Effector memory CD8-positive, alpha-beta T cell (primary cell): Measurements from ENCODE around the gene ATRN.

Source experiments
- ATAC-seq: fragments of 150-1000 bp; cut with Tn5 transposase; replicated peaks from 2 replicates; pipeline ENCODE4 v1.10.0; 2021; ENCODE audit warnings: mild to moderate bottlenecking, moderate library complexity
- DNase-seq, 3 experiments: peaks; one replicate each; pipeline ENCODE4 v3.0.0; 2021
- H3K27ac Mint-ChIP-seq, 2 donors: one replicate each; pipeline ENCODE4 v1.8.0; 2022; ENCODE audit warnings: mild to moderate bottlenecking in 2 of 2, mixed read lengths in 2 of 2, moderate library complexity in 2 of 2
- H3K27me3 Mint-ChIP-seq, 2 donors: one replicate each; pipeline ENCODE4 v1.8.0; 2022; ENCODE audit warnings: mixed read lengths in 2 of 2
- H3K36me3 Mint-ChIP-seq: one replicate; pipeline ENCODE4 v1.8.0; 2022; ENCODE audit warnings: mild to moderate bottlenecking, moderate library complexity, mixed read lengths; ENCODE audit not compliant: insufficient read depth
- H3K4me1 Mint-ChIP-seq, 2 donors: one replicate each; pipeline ENCODE4 v1.8.0; 2022; ENCODE audit warnings: low read depth in 2 of 2, mixed read lengths in 2 of 2
- H3K4me3 Mint-ChIP-seq, 2 donors: one replicate each; pipeline ENCODE4 v1.8.0; 2022; ENCODE audit warnings: mild to moderate bottlenecking in 2 of 2, mixed read lengths in 2 of 2, moderate library complexity in 2 of 2
- H3K9me3 Mint-ChIP-seq, 2 donors: one replicate each; pipeline ENCODE4 v1.8.0; 2022; ENCODE audit warnings: mixed read lengths in 2 of 2

ATRN gene

DNA sequence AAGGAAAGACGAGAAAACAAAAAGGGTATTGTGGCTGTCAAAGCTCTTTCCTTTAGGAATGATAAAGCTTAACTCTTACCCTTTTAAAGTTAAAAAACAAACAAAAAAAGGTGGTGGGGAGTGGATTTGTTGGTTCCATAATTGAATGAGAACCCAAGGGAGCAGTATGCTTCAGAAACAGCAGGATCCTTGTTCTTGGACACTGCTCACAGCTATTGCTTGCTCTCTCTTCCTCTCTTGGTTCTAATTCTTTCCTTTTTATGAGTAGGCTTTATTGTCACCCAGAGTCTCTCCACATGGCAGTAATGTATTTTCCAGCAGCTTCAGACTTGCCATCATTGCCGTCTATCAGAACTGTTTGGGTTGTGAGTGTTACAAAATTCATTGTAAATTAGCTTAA is 18.7 kb upstream of the ATRN start:
- H3K4me1 Mint-ChIP-seq, result no peaks in the 10 kb centered on the region
- no peaks in the 10 kb centered on the region for H3K36me3 Mint-ChIP-seq
- no peaks in the 10 kb centered on the region for H3K9me3 Mint-ChIP-seq
- no peak overlapping the region for H3K4me3 Mint-ChIP-seq
- no peak for DNase-seq
- H3K27ac Mint-ChIP-seq, result no peak overlapping the region
- no peak for ATAC-seq
- H3K27me3 Mint-ChIP-seq, result peaks cover 5 to 26% of the 10 kb centered on the region in 2 donors

DNA sequence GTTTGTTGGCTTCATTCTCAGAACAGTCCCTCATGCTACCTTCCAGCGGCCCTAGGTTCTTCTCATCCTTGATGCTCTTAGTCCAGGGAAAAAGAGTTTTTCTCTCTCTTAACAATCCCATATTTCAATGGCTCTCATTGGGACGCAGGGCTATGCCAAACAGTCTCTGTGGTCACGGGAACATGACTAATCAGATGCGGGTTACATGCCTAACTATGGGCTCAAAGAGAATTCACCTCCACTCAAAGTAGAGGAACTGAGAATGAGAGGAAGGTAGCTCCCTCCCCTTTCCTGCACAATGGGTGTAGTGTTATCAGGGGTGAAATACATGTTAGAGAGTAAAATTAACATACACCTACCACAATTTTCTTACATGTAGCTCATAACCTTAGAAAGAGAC is 18.1 kb upstream of the ATRN start:
- H3K4me3 Mint-ChIP-seq, result no peak overlapping the region
- no peaks in the 10 kb centered on the region for H3K4me1 Mint-ChIP-seq
- no peaks in the 10 kb centered on the region for H3K9me3 Mint-ChIP-seq
- no peaks in the 10 kb centered on the region for H3K36me3 Mint-ChIP-seq
- no peak overlapping the region for H3K27ac Mint-ChIP-seq
- peaks cover 5 to 32% of the 10 kb centered on the region in 2 donors for H3K27me3 Mint-ChIP-seq
- no peak for DNase-seq
- no peak for ATAC-seq

DNA sequence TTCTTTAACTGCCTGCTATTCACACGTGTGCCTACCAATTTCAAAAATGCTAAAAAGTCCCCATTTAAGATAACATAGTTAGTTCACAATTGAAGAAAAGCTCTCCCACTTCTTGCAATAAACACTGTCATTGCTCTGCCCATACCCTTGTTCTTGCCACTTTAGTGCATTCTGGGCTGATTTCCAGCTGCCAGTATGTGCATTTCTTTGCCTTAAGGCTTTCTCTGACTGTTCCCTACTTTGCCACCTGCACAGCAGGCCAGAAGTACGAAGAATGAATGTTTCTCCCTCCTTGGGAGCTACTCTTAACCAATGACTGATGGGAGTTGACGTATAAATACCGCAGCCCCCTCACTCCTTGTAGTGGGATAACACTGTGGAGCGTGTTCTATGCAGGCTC is 16.0 kb upstream of the ATRN start:
- H3K4me1 Mint-ChIP-seq, result no peaks in the 10 kb centered on the region
- DNase-seq (no peak), ATAC-seq (no peak)
- H3K4me3 Mint-ChIP-seq, result no peak overlapping the region
- peaks cover 5 to 41% of the 10 kb centered on the region in 2 donors for H3K27me3 Mint-ChIP-seq
- no peaks in the 10 kb centered on the region for H3K36me3 Mint-ChIP-seq
- H3K27ac Mint-ChIP-seq, result no peak overlapping the region
- H3K9me3 Mint-ChIP-seq, result no peaks in the 10 kb centered on the region

DNA sequence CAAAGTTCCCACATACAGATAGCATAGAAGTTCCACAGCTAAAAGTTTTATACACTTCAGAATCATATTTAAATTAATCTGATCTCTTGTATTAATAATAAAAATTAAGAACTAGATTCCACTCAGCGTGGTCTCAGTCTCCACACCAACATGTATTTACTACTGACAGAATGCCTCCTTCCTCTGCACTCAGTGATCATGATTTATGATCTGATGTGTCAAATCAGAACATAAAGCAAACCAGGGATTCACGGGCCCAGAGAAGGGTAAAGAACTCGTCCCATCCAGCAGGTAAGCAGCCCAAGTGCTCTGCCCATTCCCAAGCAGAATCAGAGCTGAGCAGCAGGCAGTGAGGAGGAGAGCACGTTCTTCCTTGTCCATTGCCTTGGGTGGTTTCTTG is 14.2 kb upstream of the ATRN start:
- H3K4me3 Mint-ChIP-seq, result no peak overlapping the region
- H3K27ac Mint-ChIP-seq, result no peak overlapping the region
- no peaks in the 10 kb centered on the region for H3K9me3 Mint-ChIP-seq
- H3K4me1 Mint-ChIP-seq, result no peaks in the 10 kb centered on the region
- H3K27me3 Mint-ChIP-seq, result peaks cover 5 to 42% of the 10 kb centered on the region in 2 donors
- no peaks in the 10 kb centered on the region for H3K36me3 Mint-ChIP-seq
- no peak for DNase-seq
- no peak for ATAC-seq

DNA sequence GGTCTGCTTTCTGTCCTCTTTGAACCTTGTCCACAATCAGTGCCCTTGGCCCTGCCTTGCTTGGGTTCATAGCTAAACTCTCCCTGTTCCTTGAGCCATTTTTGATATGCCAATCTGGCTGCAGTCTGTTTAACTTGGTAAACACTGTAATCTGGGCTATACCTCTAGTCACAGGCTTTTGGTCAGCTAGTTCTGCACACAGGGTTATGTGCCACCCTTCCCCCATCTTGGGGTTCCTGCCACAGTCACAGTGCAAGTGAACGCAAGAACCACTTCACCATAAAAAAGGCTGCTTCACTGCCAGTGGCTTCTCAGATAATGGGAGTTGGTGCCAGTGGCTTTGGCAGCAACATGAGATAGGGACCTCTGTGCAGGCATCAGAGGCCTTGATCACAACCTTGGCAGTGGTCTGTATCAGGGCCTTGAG is 10.9 kb upstream of the ATRN start:
- H3K27ac Mint-ChIP-seq, result no peak overlapping the region
- H3K36me3 Mint-ChIP-seq, result no peaks in the 10 kb centered on the region

GRCh38 chr20:3461211-3461771 is 9.5 kb upstream of the ATRN start:
- peaks cover 19 to 47% of the 10 kb centered on the region in 2 donors for H3K27me3 Mint-ChIP-seq
- H3K9me3 Mint-ChIP-seq, result no peaks in the 10 kb centered on the region
- H3K36me3 Mint-ChIP-seq, result no peaks in the 10 kb centered on the region
- ATAC-seq (no peak), DNase-seq (no peak)
- no peaks in the 10 kb centered on the region for H3K4me1 Mint-ChIP-seq
- H3K4me3 Mint-ChIP-seq, result no peak overlapping the region
- no peak overlapping the region for H3K27ac Mint-ChIP-seq

More for the DNA sequence above, 10.9 kb upstream of the ATRN start:
- ATAC-seq (no peak), DNase-seq (no peak)
- no peaks in the 10 kb centered on the region for H3K9me3 Mint-ChIP-seq
- no peak overlapping the region for H3K4me3 Mint-ChIP-seq
- H3K27me3 Mint-ChIP-seq, result peaks cover 8 to 39% of the 10 kb centered on the region in 2 donors
- no peaks in the 10 kb centered on the region for H3K4me1 Mint-ChIP-seq

GRCh38 chr20:3461911-3462677 is 8.7 kb upstream of the ATRN start:
- Mint-ChIP-seq H3K36me3 (no peaks in the 10 kb centered on the region), H3K9me3 (no peaks in the 10 kb centered on the region), H3K27me3 (peaks cover 20 to 51% of the 10 kb centered on the region in 2 donors), H3K4me1 (no peaks in the 10 kb centered on the region), H3K4me3 (no peak overlapping the region), H3K27ac (no peak overlapping the region)
- ATAC-seq, result no peak
- DNase-seq, result no peak

DNA sequence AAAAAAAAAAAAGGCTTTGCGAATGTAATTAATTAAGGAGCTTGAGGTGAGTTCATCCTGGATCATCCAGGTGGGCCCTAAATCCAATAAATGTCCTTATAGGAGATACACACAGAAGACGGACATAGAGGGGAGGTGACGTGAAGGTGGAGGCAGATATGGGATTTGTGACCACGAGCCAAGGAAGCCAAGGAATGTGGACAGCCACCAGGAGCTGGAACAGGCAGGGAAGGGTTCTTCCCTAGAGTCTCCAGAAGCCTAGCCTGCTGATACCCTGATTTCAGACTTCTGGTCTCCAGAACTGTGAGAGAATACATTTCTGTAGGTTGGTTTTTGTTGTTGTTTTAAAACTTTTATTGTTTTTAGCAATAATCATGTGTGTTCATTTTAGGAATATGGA is 6.7 kb upstream of the ATRN start:
- Mint-ChIP-seq H3K27me3 (peaks cover 20 to 31% of the 10 kb centered on the region in 2 donors), H3K4me1 (no peaks in the 10 kb centered on the region), H3K4me3 (no peak overlapping the region), H3K9me3 (no peaks in the 10 kb centered on the region), H3K36me3 (no peaks in the 10 kb centered on the region), H3K27ac (no peak overlapping the region)
- no peak for DNase-seq
- ATAC-seq, result no peak

GRCh38 chr20:3465301-3465700 is 5.5 kb upstream of the ATRN start:
- Mint-ChIP-seq H3K9me3 (no peaks in the 10 kb centered on the region), H3K4me3 (no peak overlapping the region), H3K36me3 (peaks cover under 1% of the 10 kb centered on the region), H3K4me1 (peaks cover under 1% of the 10 kb centered on the region in 2 donors), H3K27ac (no peak overlapping the region), H3K27me3 (peaks cover 20 to 27% of the 10 kb centered on the region in 2 donors)
- DNase-seq (no peak), ATAC-seq (no peak)

- Mint-ChIP-seq H3K36me3 (peaks cover 13% of the 10 kb centered on the region), H3K27ac (peak overlapping the region; percentile 71 to 90), H3K4me3 (peak overlapping the region; percentile 86 to 96), H3K4me1 (peaks cover 35 to 36% of the 10 kb centered on the region in 2 donors), H3K9me3 (no peaks in the 10 kb centered on the region), H3K27me3 (peaks cover 11 to 15% of the 10 kb centered on the region in 2 donors)
- no peak for ATAC-seq
- DNase-seq, result no peak
These were observed 601 bp upstream of the ATRN start for GRCh38 chr20:3470208-3470626.

GRCh38 chr20:3471397-3472021 is 691 bp downstream of the ATRN start:
- no peaks in the 10 kb centered on the region for H3K9me3 Mint-ChIP-seq
- peaks cover 35 to 36% of the 10 kb centered on the region in 2 donors for H3K4me1 Mint-ChIP-seq
- peaks cover 0 to 4% of the 10 kb centered on the region in 2 donors for H3K27me3 Mint-ChIP-seq
- peak in 1 of 3 experiments; percentile 5 for DNase-seq
- no peak for ATAC-seq
- H3K4me3 Mint-ChIP-seq, result peak overlapping the region; percentile 86 to 96
- peaks cover 13% of the 10 kb centered on the region for H3K36me3 Mint-ChIP-seq
- peak overlapping the region; percentile 90 to 92 for H3K27ac Mint-ChIP-seq

- H3K9me3 Mint-ChIP-seq, result no peaks in the 10 kb centered on the region
- peaks cover 35 to 36% of the 10 kb centered on the region in 2 donors for H3K4me1 Mint-ChIP-seq
- H3K4me3 Mint-ChIP-seq, result peak overlapping the region; percentile 86 to 96
- ATAC-seq, result no peak
- no peak for DNase-seq
- H3K27ac Mint-ChIP-seq, result peak overlapping the region; percentile 90 to 92
- H3K27me3 Mint-ChIP-seq, result no peaks in the 10 kb centered on the region
- peaks cover 13% of the 10 kb centered on the region for H3K36me3 Mint-ChIP-seq
These were observed 1.3 kb downstream of the ATRN start for GRCh38 chr20:3472105-3472504.

DNA sequence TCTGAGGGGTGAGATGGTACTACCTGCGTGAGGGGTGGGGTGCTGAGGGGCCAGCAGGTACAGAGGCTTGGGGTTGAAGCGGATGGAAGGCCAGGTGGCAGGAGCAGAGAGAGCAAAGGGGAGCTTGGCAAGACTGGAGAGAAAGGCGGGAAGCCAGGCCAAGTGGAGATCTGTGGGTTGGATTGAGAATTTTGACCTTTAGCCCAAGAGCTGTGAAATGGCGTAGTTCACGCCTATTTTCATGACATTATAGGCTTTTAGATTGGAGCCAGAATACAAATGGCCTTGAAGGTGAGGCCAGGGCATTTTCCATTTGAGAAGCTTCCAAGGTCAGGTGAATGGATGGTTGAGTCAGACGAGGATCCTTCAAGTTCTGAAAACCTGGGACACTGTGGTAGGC is 2.5 kb downstream of the ATRN start:
- no peak for ATAC-seq
- no peaks in the 10 kb centered on the region for H3K9me3 Mint-ChIP-seq
- peak overlapping the region; percentile 9 to 96 for H3K4me3 Mint-ChIP-seq
- H3K4me1 Mint-ChIP-seq, result peaks cover 38 to 41% of the 10 kb centered on the region in 2 donors
- DNase-seq, result no peak
- no peaks in the 10 kb centered on the region for H3K27me3 Mint-ChIP-seq
- H3K36me3 Mint-ChIP-seq, result peaks cover 13% of the 10 kb centered on the region
- H3K27ac Mint-ChIP-seq, result peak overlapping the region; percentile 11 to 69

GRCh38 chr20:3473944-3474343 is 3.1 kb downstream of the ATRN start:
- Mint-ChIP-seq H3K36me3 (peaks cover 13% of the 10 kb centered on the region), H3K4me1 (peaks cover 38 to 41% of the 10 kb centered on the region in 2 donors), H3K27me3 (no peaks in the 10 kb centered on the region), H3K9me3 (no peaks in the 10 kb centered on the region), H3K27ac (peak overlapping the region; percentile 11 to 69), H3K4me3 (peak overlapping the region in 1 of 2 donors; percentile 96)
- DNase-seq, result no peak
- no peak for ATAC-seq
